Endothelial cell of umbilical vein (primary cell): ENCODE results near the gene ROCK2. TPM values are rescaled to one million over a fixed set of nuclear protein-coding genes. Genes with fewer than 3 reads are reported as not detected.

Source experiments
- BruUV-seq: library from RNA; stranded (reverse); fragments of 400-500 nt; replicated peaks from 2 replicates; lab custom pipeline; 2021; lab: Mats Ljungman, UMichigan
- CTCF ChIA-PET: fragments of 300-600, 350-600 bp; sonication (Branson Sonifier 250); formaldehyde crosslinking; loops from one replicate; lab custom pipeline; 2021; ENCODE audit warnings: antibody characterized with exemption, inconsistent platforms; lab: Charles Lee
- POLR2A ChIA-PET: fragments of 300-600, 350-600 bp; sonication (Branson Sonifier 250); formaldehyde crosslinking; loops from one replicate; lab custom pipeline; 2021; ENCODE audit warnings: antibody characterized with exemption, inconsistent platforms; lab: Charles Lee
- DNase-seq: peaks from one replicate; pipeline ENCODE4 v3.0.0-alpha.2; 2011; ENCODE audit warnings: low read depth, low spot score
- FAIRE-seq: peaks from 2 replicates; lab custom pipeline; 2011; peaks lifted over from hg19 to GRCh38; lab: Jason Lieb, UNC
- H2AFZ ChIP-seq: 2 replicates; pipeline ENCODE4 v1.6.0; 2012; ENCODE audit warnings: low read depth, low read length, control low read depth, inconsistent platforms
- H3K27ac ChIP-seq: 2 replicates; pipeline ENCODE4 v1.5.1; 2011; ENCODE audit warnings: low read depth, mild to moderate bottlenecking, control low read depth, low read length, moderate library complexity; ENCODE audit not compliant: insufficient read depth
- H3K27me3 ChIP-seq, 2 experiments: 2 replicates each; pipeline versions ENCODE4 v1.6.0 to v1.6.1; 2011; ENCODE audit warnings: low read length in 2 of 2, mixed read lengths in 1 of 2; ENCODE audit not compliant: control insufficient read depth in 2 of 2, insufficient read depth in 2 of 2
- H3K36me3 ChIP-seq, 2 experiments: 2 replicates in 1 of 2; 3 replicates in 1 of 2; pipeline ENCODE4 v1.5.1; 2011; ENCODE audit warnings: low read length in 2 of 2, mild to moderate bottlenecking in 1 of 2, moderate library complexity in 1 of 2; ENCODE audit not compliant: control insufficient read depth in 2 of 2, insufficient read depth in 2 of 2; ENCODE audit errors: extremely low read depth in 1 of 2
- H3K4me1 ChIP-seq: 3 replicates; pipeline ENCODE4 v1.5.1; 2011; ENCODE audit warnings: mild to moderate bottlenecking, low read length; ENCODE audit not compliant: control insufficient read depth, insufficient read depth; ENCODE audit errors: extremely low read depth
- H3K4me2 ChIP-seq: 2 replicates; pipeline ENCODE4 v1.6.1; 2011; ENCODE audit warnings: low read length, control low read depth, mixed read lengths; ENCODE audit not compliant: insufficient read depth
- H3K4me3 ChIP-seq, 3 experiments: fragments of 200-600 bp in 1 of 3; sonication (generic), shearing (Covaris generic) in 1 of 3; replicated peaks in 1 of 3; 2 replicates each; pipeline ENCODE4 v1.5.1; 2011 to 2016; ENCODE audit warnings: control low read depth in 3 of 3, low read length in 3 of 3, mild to moderate bottlenecking in 2 of 3, inconsistent platforms in 1 of 3, low read depth in 1 of 3, moderate library complexity in 1 of 3; ENCODE audit not compliant: insufficient read depth in 1 of 3
- H3K79me2 ChIP-seq: 2 replicates; pipeline ENCODE4 v1.6.0; 2012; ENCODE audit warnings: low read length, inconsistent platforms; ENCODE audit not compliant: control insufficient read depth, insufficient read depth
- H3K9ac ChIP-seq: replicated peaks from 2 replicates; pipeline ENCODE3; 2011; ENCODE audit warnings: low read length, control low read depth; ENCODE audit not compliant: insufficient read depth; ENCODE audit errors: extremely low read depth
- H3K9me1 ChIP-seq: replicated peaks from 3 replicates; pipeline ENCODE4 v1.6.0; 2011; ENCODE audit warnings: mild to moderate bottlenecking, low read length; ENCODE audit not compliant: control insufficient read depth, insufficient read depth; ENCODE audit errors: extremely low read depth
- H3K9me3 ChIP-seq: replicated peaks from 2 replicates; pipeline ENCODE4 v1.5.1; 2012; ENCODE audit warnings: low read length, inconsistent platforms; ENCODE audit not compliant: control insufficient read depth, insufficient read depth
- H4K20me1 ChIP-seq: replicated peaks from 2 replicates; pipeline ENCODE3; 2011; ENCODE audit warnings: mild to moderate bottlenecking, low read length; ENCODE audit not compliant: control insufficient read depth, insufficient read depth; ENCODE audit errors: extremely low read depth
- EZH2 ChIP-seq: IDR thresholded peaks from 2 replicates; pipeline ENCODE4 v1.6.1; 2012; ENCODE audit warnings: borderline replicate concordance, low read depth, mild to moderate bottlenecking, moderate library complexity, low read length, inconsistent platforms; ENCODE audit not compliant: severe bottlenecking
- FOS ChIP-seq: IDR thresholded peaks from 2 replicates; pipeline ENCODE4 v1.6.1; 2011; ENCODE audit warnings: mild to moderate bottlenecking, low read length, moderate library complexity, borderline replicate concordance; ENCODE audit not compliant: insufficient read depth
- GATA2 ChIP-seq: IDR thresholded peaks from 2 replicates; pipeline ENCODE4 v1.7.0; 2011; ENCODE audit warnings: low read depth, mild to moderate bottlenecking, moderate library complexity, mixed read lengths, low read length; ENCODE audit not compliant: insufficient read length, insufficient read depth
- JUN ChIP-seq: IDR thresholded peaks from 2 replicates; pipeline ENCODE4 v1.6.1; 2011; ENCODE audit warnings: borderline replicate concordance, low read depth; ENCODE audit not compliant: insufficient read length, insufficient read depth
- MYC ChIP-seq: IDR thresholded peaks from one replicate; pipeline ENCODE4 v1.6.1; 2011; ENCODE audit warnings: mild to moderate bottlenecking, low read depth, low read length
- POLR2A ChIP-seq: IDR thresholded peaks from 2 replicates; pipeline ENCODE4 v1.6.1; 2012; ENCODE audit warnings: low read depth, mild to moderate bottlenecking, control low read depth, low read length
- POLR2AphosphoS5 ChIP-seq: IDR thresholded peaks from 2 replicates; pipeline ENCODE4 v1.6.1; 2012; ENCODE audit warnings: low read depth, mild to moderate bottlenecking, control low read depth, low read length, moderate library complexity; ENCODE audit not compliant: insufficient read depth
- dilution Hi-C: fragments of 300-500 bp; cut with MboI; formaldehyde crosslinking; loops from one replicate; pipeline ENCODE4 v1.15.0; 2019; ENCODE audit warnings: low sequenced_read_pairs; ENCODE audit not compliant: extremely low pct_ligation_motif_present
- intact Hi-C: fragments of 100-400 bp; cut with micrococcal nuclease; formaldehyde crosslinking; loops from one replicate; pipeline ENCODE4 v1.10.0; 2022
- polyA plus RNA-seq, 4 experiments: library from polyadenylated mRNA; depleted of rRNA in 3 of 4; stranded (reverse) in 3 of 4; unstranded in 1 of 4; fragments of >200 nt; gene quantifications; 2 replicates each; pipeline versions ENCODE4 v1.2.1 to v1.2.3, GENCODE V29; 2011 to 2012; ENCODE audit warnings: missing spikeins in 1 of 4
- total RNA-seq: library from RNA; stranded (reverse); gene quantifications from 2 replicates; pipeline ENCODE4 v1.2.3, GENCODE V29; 2021
- TF ChIP-seq, protein P1 (sequence below), 2 donors: IDR thresholded peaks; 1 replicate in 1 of 2; 2 replicates in 1 of 2; pipeline ENCODE4 v1.5.1; 2011; ENCODE audit warnings: low read length in 2 of 2, mild to moderate bottlenecking in 2 of 2, moderate library complexity in 2 of 2, control low read depth in 1 of 2, inconsistent platforms in 1 of 2, low read depth in 1 of 2; ENCODE audit not compliant: insufficient read depth in 1 of 2; ENCODE audit errors: extremely low read depth in 1 of 2
- TF ChIP-seq, protein P2 (sequence below): IDR thresholded peaks from 2 replicates; pipeline ENCODE4 v1.6.1; 2011; ENCODE audit not compliant: insufficient read depth, insufficient read length

ROCK2 gene
- total and polyA plus RNA-seq, 2 donors (not counting 3 experiments of a cell fraction or from before 2014, with no cell fraction given) = 5.2 to 56.5 TPM

DNA sequence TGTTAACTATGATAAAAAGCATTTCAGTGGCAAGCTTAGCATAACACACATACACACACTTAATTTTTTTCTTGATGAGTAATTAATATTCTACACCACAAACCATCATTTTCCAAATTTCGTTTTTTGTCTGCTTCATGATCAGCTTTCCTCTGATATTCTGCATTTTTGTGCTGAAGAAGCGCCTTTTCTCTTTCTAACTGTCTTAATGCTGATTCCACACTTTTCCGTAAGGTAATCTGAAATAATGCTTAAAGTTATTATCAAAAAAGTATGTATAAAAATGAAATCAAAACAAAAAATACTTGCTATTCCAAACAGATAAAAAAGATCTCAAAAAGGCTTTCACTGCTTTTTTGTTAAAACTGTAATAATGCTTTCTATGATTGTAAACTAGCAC, 129.0 kb downstream of the ROCK2 start:
- ChIA-PET POLR2A (no interaction called here), CTCF (interaction anchor here (1.1 to 2.3 kb wide), 5 partner anchors 13 to 231 kb away, joined by 3 to 10 read pairs (median 9); no protein-coding TSS in a partner anchor)

More for the DNA sequence above, 129.0 kb downstream of the ROCK2 start:
- intact Hi-C loops (no loop called here), dilution Hi-C loops (no loop called here)
- no peak for DNase-seq
- no peak for TF ChIP-seq POLR2A
- no peak for TF ChIP-seq JUN
- TF ChIP-seq GATA2 = no peak
- TF ChIP-seq FOS = no peak
- no peak for TF ChIP-seq MYC
- no peak for TF ChIP-seq EZH2
- TF ChIP-seq, protein P1, sequence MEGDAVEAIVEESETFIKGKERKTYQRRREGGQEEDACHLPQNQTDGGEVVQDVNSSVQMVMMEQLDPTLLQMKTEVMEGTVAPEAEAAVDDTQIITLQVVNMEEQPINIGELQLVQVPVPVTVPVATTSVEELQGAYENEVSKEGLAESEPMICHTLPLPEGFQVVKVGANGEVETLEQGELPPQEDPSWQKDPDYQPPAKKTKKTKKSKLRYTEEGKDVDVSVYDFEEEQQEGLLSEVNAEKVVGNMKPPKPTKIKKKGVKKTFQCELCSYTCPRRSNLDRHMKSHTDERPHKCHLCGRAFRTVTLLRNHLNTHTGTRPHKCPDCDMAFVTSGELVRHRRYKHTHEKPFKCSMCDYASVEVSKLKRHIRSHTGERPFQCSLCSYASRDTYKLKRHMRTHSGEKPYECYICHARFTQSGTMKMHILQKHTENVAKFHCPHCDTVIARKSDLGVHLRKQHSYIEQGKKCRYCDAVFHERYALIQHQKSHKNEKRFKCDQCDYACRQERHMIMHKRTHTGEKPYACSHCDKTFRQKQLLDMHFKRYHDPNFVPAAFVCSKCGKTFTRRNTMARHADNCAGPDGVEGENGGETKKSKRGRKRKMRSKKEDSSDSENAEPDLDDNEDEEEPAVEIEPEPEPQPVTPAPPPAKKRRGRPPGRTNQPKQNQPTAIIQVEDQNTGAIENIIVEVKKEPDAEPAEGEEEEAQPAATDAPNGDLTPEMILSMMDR (IDR thresholded peaks at IDR 0.05; ENCODE audit: extremely low read depth in 1 of 2, insufficient read depth in 1 of 2, low read depth in 1 of 2, low read length in 2 of 2) = no peak
- TF ChIP-seq, protein P2, sequence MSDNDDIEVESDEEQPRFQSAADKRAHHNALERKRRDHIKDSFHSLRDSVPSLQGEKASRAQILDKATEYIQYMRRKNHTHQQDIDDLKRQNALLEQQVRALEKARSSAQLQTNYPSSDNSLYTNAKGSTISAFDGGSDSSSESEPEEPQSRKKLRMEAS = no peak
- TF ChIP-seq POLR2AphosphoS5 = no peak
- H3K9ac ChIP-seq = no peak overlapping the region
- H3K9me1 ChIP-seq = no peaks in the 10 kb centered on the region
- no peak overlapping the region for H3K4me2 ChIP-seq
- H3K9me3 ChIP-seq = no peaks in the 10 kb centered on the region
- no peak for FAIRE-seq
- H4K20me1 ChIP-seq = no peaks in the 10 kb centered on the region
- no peak overlapping the region for H2AFZ ChIP-seq
- no peak overlapping the region for H3K4me3 ChIP-seq
- BruUV-seq = no TSS peak
- no peaks in the 10 kb centered on the region for H3K79me2 ChIP-seq
- no peaks in the 10 kb centered on the region for H3K27me3 ChIP-seq
- peaks cover under 1 to 16% of the 10 kb centered on the region in 2 experiments for H3K36me3 ChIP-seq
- no peaks in the 10 kb centered on the region for H3K4me1 ChIP-seq
- H3K27ac ChIP-seq = no peak overlapping the region
